Umbilical cord (tissue), 2 donors: Measurements from ENCODE around the gene DNAH2. TPM values are rescaled to one million over a fixed set of nuclear protein-coding genes. Genes with fewer than 3 reads are reported as not detected.
A peak's percentile ranks its signal among the peaks of the same experiment; 100 is the strongest.
"Not testable (repeated sequence)": the region's sequence is repeated elsewhere in the genome, so short reads cannot be mapped to it uniquely, and the experiment has no call there.

ENCODE experiments used
- DNase-seq: peaks from one replicate; pipeline ENCODE4 v3.0.0-alpha.2; 2015; ENCODE audit warnings: low spot score
- total RNA-seq: library from RNA; depleted of rRNA; stranded (reverse); fragments of >200 nt; gene quantifications from one replicate; pipeline ENCODE4 v1.2.3, GENCODE V29; 2014; ENCODE audit warnings: low replicate concordance; ENCODE audit not compliant: insufficient read depth

The DNAH2 gene
- total RNA-seq, 1 donor from 2014 or later, result not detected

- no peak for DNase-seq
Observed at GRCh38 chr17:7849751-7850504, 132.4 kb downstream of the DNAH2 start.

GRCh38 chr17:7850701-7851437, 133.3 kb downstream of the DNAH2 start:
- DNase-seq, result no peak

- DNase-seq, result peak; percentile 90
Observed at GRCh38 chr17:7851438-7852261, 134.1 kb downstream of the DNAH2 start.

GRCh38 chr17:7852262-7852670, 134.7 kb downstream of the DNAH2 start:
- DNase-seq, result no peak

- DNase-seq, result no peak
Observed at GRCh38 chr17:7852919-7853690, 135.6 kb downstream of the DNAH2 start.

GRCh38 chr17:7853691-7854038, 136.1 kb downstream of the DNAH2 start:
- peak; percentile 1 for DNase-seq

- DNase-seq, result no peak
Observed at GRCh38 chr17:7854078-7854777, 136.7 kb downstream of the DNAH2 start.

GRCh38 chr17:7854851-7855659, 137.5 kb downstream of the DNAH2 start, which contains the start of gene TMEM88:
Gene TMEM88 (plus strand): TSS chr17:7855066. CDS start chr17:7855075, 9 bp downstream.
- peak; percentile 57 for DNase-seq

GRCh38 chr17:7855660-7856010, 138.1 kb downstream of the DNAH2 start:
- DNase-seq, result no peak

- peak; percentile 70 for DNase-seq
Observed at GRCh38 chr17:7856011-7856810, 138.7 kb downstream of the DNAH2 start.

GRCh38 chr17:7856811-7857712, 139.5 kb downstream of the DNAH2 start, which contains the start of gene NAA38:
Gene NAA38 (minus strand): TSS chr17:7857559. CDS start chr17:7857463, 96 bp downstream.
- peak; percentile 100 for DNase-seq

- peak; percentile 97 for DNase-seq
Observed at GRCh38 chr17:7857713-7858521, 140.4 kb downstream of the DNAH2 start, which contains the start of gene CYB5D1. Gene CYB5D1 (plus strand): TSS chr17:7858003. CDS start chr17:7858135, 132 bp downstream.

- no peak for DNase-seq
Observed at GRCh38 chr17:7858522-7858810, 140.9 kb downstream of the DNAH2 start.

GRCh38 chr17:7859028-7859427, 141.5 kb downstream of the DNAH2 start:
- no peak for DNase-seq

- DNase-seq, result peak; percentile 66
Observed at GRCh38 chr17:7862692-7863437, 145.3 kb downstream of the DNAH2 start.

- not testable (repeated sequence) for DNase-seq
Observed at GRCh38 chr17:7864384-7864783, 146.8 kb downstream of the DNAH2 start.
